HEK293 (cell line): ENCODE data around the gene FBXL4.

ENCODE experiments used
- CTCF ChIA-PET: fragments of 350-600 bp; formaldehyde crosslinking; extraction: SDS; loops from one replicate; lab custom pipeline; 2021; ENCODE audit warnings: antibody characterized with exemption; lab: Yijun Ruan, JAX
- POLR2A ChIA-PET: fragments of 300-600 bp; formaldehyde crosslinking; extraction: SDS; loops from one replicate; lab custom pipeline; 2020; ENCODE audit warnings: antibody characterized with exemption, inconsistent platforms; lab: Yijun Ruan, JAX
- H3K27ac ChIP-seq: fragments of 200-500 bp; sonication (Bioruptor generic); 2 replicates; pipeline ENCODE4 v1.5.1; 2014; ENCODE audit warnings: low read depth, low read length, control low read depth, inconsistent platforms; ENCODE audit errors: extremely low read depth
- H3K36me3 ChIP-seq, 2 experiments: fragments of 200-500 bp in 1 of 2; sonication (Bioruptor generic) in 1 of 2; 1 replicate in 1 of 2; 2 replicates in 1 of 2; pipeline ENCODE4 v1.5.1; 2014 to 2017; ENCODE audit warnings: inconsistent platforms in 2 of 2, low read length in 2 of 2; ENCODE audit not compliant: control insufficient read depth in 2 of 2, insufficient read depth in 1 of 2
- H3K4me1 ChIP-seq: fragments of 200-500 bp; sonication (Bioruptor generic); 2 replicates; pipeline ENCODE4 v1.5.1; 2014; ENCODE audit warnings: mild to moderate bottlenecking, low read length, inconsistent platforms; ENCODE audit not compliant: control insufficient read depth, insufficient read depth
- H3K4me3 ChIP-seq: 2 replicates; pipeline ENCODE4 v1.5.1; 2011; ENCODE audit warnings: low read depth, mild to moderate bottlenecking, control low read depth, low read length, moderate library complexity
- H3K9me3 ChIP-seq: fragments of 200-500 bp; sonication (Bioruptor generic); 2 replicates; pipeline ENCODE4 v1.5.1; 2014; ENCODE audit warnings: low read depth, low read length, inconsistent platforms; ENCODE audit not compliant: control insufficient read depth, insufficient read depth
- GLIS2 ChIP-seq: fragments of 450-650 bp; formaldehyde crosslinking; IDR thresholded peaks from 2 replicates; pipeline ENCODE4 v1.5.1; 2016; ENCODE audit warnings: missing biosample characterization, missing genetic modification characterization
- IKZF3 ChIP-seq: fragments of 450-650 bp; IDR thresholded peaks from 2 replicates; pipeline ENCODE4 v1.5.0; 2018; ENCODE audit warnings: missing biosample characterization, mild to moderate bottlenecking, missing genetic modification characterization, moderate library complexity
- KLF16 ChIP-seq: fragments of 450-650 bp; formaldehyde crosslinking; IDR thresholded peaks from 2 replicates; pipeline ENCODE4 v1.5.1; 2017; ENCODE audit warnings: missing biosample characterization, missing genetic modification characterization
- KLF7 ChIP-seq: fragments of 450-650 bp; formaldehyde crosslinking; IDR thresholded peaks from 2 replicates; pipeline ENCODE4 v1.5.1; 2016; ENCODE audit warnings: missing biosample characterization, missing genetic modification characterization, borderline replicate concordance
- SETDB1 ChIP-seq: IDR thresholded peaks from one replicate; pipeline ENCODE4 v1.6.1; 2017; ENCODE audit warnings: mild to moderate bottlenecking, low read length, moderate library complexity, mixed read lengths; ENCODE audit not compliant: insufficient read length
- TCF7L2 ChIP-seq: IDR thresholded peaks from 2 replicates; pipeline ENCODE4 v1.6.1; 2011; ENCODE audit warnings: low read depth, mild to moderate bottlenecking, inconsistent platforms, low read length, moderate library complexity, borderline replicate concordance
- YY1 ChIP-seq: fragments of 450-650 bp; formaldehyde crosslinking; IDR thresholded peaks from 2 replicates; pipeline ENCODE4 v1.5.1; 2018; ENCODE audit warnings: missing biosample characterization, missing genetic modification characterization
- ZFP37 ChIP-seq: fragments of 450-650 bp; formaldehyde crosslinking; IDR thresholded peaks from 2 replicates; pipeline ENCODE4 v1.5.1; 2016; ENCODE audit warnings: missing biosample characterization, missing genetic modification characterization
- ZNF114 ChIP-seq: fragments of 450-650 bp; formaldehyde crosslinking; IDR thresholded peaks from 2 replicates; pipeline ENCODE4 v1.5.0; 2017; ENCODE audit warnings: missing biosample characterization, missing genetic modification characterization
- ZNF121 ChIP-seq: fragments of 450-650 bp; formaldehyde crosslinking; IDR thresholded peaks from 2 replicates; pipeline ENCODE4 v1.5.1; 2016; ENCODE audit warnings: missing biosample characterization, missing genetic modification characterization
- ZNF155 ChIP-seq: fragments of 450-650 bp; formaldehyde crosslinking; IDR thresholded peaks from 2 replicates; pipeline ENCODE4 v1.5.1; 2016; ENCODE audit warnings: missing biosample characterization, missing genetic modification characterization
- ZNF19 ChIP-seq: fragments of 450-650 bp; formaldehyde crosslinking; IDR thresholded peaks from 2 replicates; pipeline ENCODE4; 2016; ENCODE audit warnings: missing biosample characterization, missing genetic modification characterization, low read depth
- ZNF211 ChIP-seq: fragments of 450-650 bp; formaldehyde crosslinking; IDR thresholded peaks from 2 replicates; pipeline ENCODE4 v1.5.1; 2016; ENCODE audit warnings: low read depth, missing biosample characterization, missing genetic modification characterization
- ZNF354C ChIP-seq: fragments of 450-650 bp; formaldehyde crosslinking; IDR thresholded peaks from 2 replicates; pipeline ENCODE4 v1.5.1; 2016; ENCODE audit warnings: missing biosample characterization, missing genetic modification characterization, low read depth, borderline replicate concordance
- ZNF404 ChIP-seq: fragments of 450-650 bp; formaldehyde crosslinking; IDR thresholded peaks from 2 replicates; pipeline ENCODE4 v1.5.1; 2017; ENCODE audit warnings: missing biosample characterization, missing genetic modification characterization
- ZNF423 ChIP-seq: fragments of 450-650 bp; formaldehyde crosslinking; IDR thresholded peaks from 2 replicates; pipeline ENCODE4 v1.5.1; 2016; ENCODE audit warnings: missing biosample characterization, missing genetic modification characterization
- ZNF473 ChIP-seq: fragments of 450-650 bp; formaldehyde crosslinking; IDR thresholded peaks from 2 replicates; pipeline ENCODE4 v1.5.1; 2017; ENCODE audit warnings: missing biosample characterization, missing genetic modification characterization
- ZNF548 ChIP-seq: fragments of 450-650 bp; formaldehyde crosslinking; IDR thresholded peaks from 2 replicates; pipeline ENCODE4 v1.5.1; 2016; ENCODE audit warnings: missing biosample characterization, missing genetic modification characterization
- ZNF596 ChIP-seq: fragments of 450-650 bp; IDR thresholded peaks from 2 replicates; pipeline ENCODE4 v1.5.0; 2018; ENCODE audit warnings: missing biosample characterization, mild to moderate bottlenecking, missing genetic modification characterization, moderate library complexity
- ZNF600 ChIP-seq: fragments of 450-650 bp; formaldehyde crosslinking; IDR thresholded peaks from 2 replicates; pipeline ENCODE4 v1.5.1; 2016; ENCODE audit warnings: missing biosample characterization, missing genetic modification characterization
- ZNF624 ChIP-seq: fragments of 450-650 bp; formaldehyde crosslinking; IDR thresholded peaks from 2 replicates; pipeline ENCODE4 v1.5.1; 2017; ENCODE audit warnings: missing biosample characterization, missing genetic modification characterization
- ZNF776 ChIP-seq: fragments of 450-650 bp; formaldehyde crosslinking; IDR thresholded peaks from 2 replicates; pipeline ENCODE4 v1.5.0; 2017; ENCODE audit warnings: missing biosample characterization, missing genetic modification characterization, borderline replicate concordance
- ZNF785 ChIP-seq: fragments of 450-650 bp; formaldehyde crosslinking; IDR thresholded peaks from 2 replicates; pipeline ENCODE4 v1.5.1; 2016; ENCODE audit warnings: missing biosample characterization, missing genetic modification characterization
- ZNF792 ChIP-seq: fragments of 450-650 bp; formaldehyde crosslinking; IDR thresholded peaks from 2 replicates; pipeline ENCODE4 v1.5.1; 2016; ENCODE audit warnings: missing biosample characterization, missing genetic modification characterization
- TF ChIP-seq, protein P1 (sequence below): fragments of 450-650 bp; formaldehyde crosslinking; IDR thresholded peaks from 2 replicates; pipeline ENCODE4; 2016; ENCODE audit warnings: missing biosample characterization, missing genetic modification characterization
- TF ChIP-seq, protein P2 (sequence below): fragments of 450-650 bp; formaldehyde crosslinking; IDR thresholded peaks from 2 replicates; pipeline ENCODE4 v1.5.1; 2016; ENCODE audit warnings: missing biosample characterization, missing genetic modification characterization
- TF ChIP-seq, protein P3 (sequence below): fragments of 450-650 bp; formaldehyde crosslinking; IDR thresholded peaks from 2 replicates; pipeline ENCODE4 v1.5.0; 2017; ENCODE audit warnings: missing biosample characterization, missing genetic modification characterization, borderline replicate concordance

FBXL4 gene

DNA sequence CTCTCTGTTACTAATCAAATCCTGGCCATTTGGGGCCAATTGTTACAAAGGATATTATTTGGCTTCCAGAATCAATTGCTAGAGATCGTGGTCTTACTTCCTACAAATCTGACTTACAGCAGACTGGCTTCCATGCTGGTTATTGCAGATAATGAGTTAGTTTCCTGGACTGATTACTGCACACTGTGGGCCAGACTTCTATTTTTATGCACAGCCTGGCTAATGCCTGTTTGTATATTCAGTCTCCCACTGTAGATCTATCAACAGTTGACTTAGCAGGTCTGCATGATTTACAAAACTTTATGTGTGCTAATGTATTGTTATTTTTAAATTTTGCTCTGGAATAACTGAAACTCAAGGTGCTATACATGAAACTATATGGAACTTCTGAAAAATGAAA, 25.8 kb upstream of the FBXL4 start:
- TF ChIP-seq GLIS2 (no peak), SETDB1 (peak; percentile 21)
- Histone ChIP-seq H3K4me1 (no peaks in the 10 kb centered on the region), H3K36me3 (no peaks in the 10 kb centered on the region), H3K4me3 (no peak overlapping the region), H3K9me3 (no peaks in the 10 kb centered on the region), H3K27ac (no peak overlapping the region)
- ChIA-PET CTCF (interaction anchor here (0.6 kb wide), 1 partner anchor 115 kb away, joined by 3 read pairs; no protein-coding TSS in a partner anchor), POLR2A (interaction anchor here (0.5 kb wide), 1 partner anchor 420 kb away, joined by 3 read pairs; the partner anchor contains the start of gene COQ3)

DNA sequence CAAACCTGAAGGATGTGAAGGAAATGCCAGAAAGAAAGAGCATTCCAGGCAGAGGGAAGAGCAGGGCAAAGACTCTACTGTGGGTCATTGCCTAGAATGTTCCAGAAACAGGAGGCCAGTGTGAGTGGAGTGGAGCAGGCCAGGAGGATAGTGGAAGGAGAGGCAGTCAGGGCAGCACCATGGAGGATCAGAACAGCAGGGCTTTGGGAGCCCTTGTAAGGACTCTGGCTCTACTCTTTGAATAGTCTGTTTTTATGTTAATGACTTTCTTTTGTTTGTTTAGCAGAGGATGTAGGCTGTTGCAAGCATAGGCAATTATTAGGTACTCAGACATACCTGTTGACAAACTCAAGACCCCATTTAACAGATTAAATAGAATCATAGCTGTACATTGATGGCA, 23.6 kb upstream of the FBXL4 start:
- CTCF ChIA-PET, result no interaction called here
- POLR2A ChIA-PET, result no interaction called here
- no peak overlapping the region for H3K4me3 ChIP-seq
- H3K36me3 ChIP-seq, result no peaks in the 10 kb centered on the region
- H3K9me3 ChIP-seq, result no peaks in the 10 kb centered on the region
- H3K27ac ChIP-seq, result no peak overlapping the region
- TF ChIP-seq ZNF600 (tag by site-specific recombination) (no peak), ZNF19 (tag by site-specific recombination) (no peak), YY1 (no peak), ZNF785 (tag by site-specific recombination) (no peak), ZFP37 (tag by site-specific recombination) (no peak), ZNF792 (no peak), ZNF548 (no peak), ZNF114 (tag by site-specific recombination) (no peak), ZNF121 (no peak), ZNF776 (tag by site-specific recombination) (no peak), ZNF423 (tag by site-specific recombination) (no peak), KLF16 (no peak), IKZF3 (tag by site-specific recombination) (no peak)
- TF ChIP-seq, protein P1, sequence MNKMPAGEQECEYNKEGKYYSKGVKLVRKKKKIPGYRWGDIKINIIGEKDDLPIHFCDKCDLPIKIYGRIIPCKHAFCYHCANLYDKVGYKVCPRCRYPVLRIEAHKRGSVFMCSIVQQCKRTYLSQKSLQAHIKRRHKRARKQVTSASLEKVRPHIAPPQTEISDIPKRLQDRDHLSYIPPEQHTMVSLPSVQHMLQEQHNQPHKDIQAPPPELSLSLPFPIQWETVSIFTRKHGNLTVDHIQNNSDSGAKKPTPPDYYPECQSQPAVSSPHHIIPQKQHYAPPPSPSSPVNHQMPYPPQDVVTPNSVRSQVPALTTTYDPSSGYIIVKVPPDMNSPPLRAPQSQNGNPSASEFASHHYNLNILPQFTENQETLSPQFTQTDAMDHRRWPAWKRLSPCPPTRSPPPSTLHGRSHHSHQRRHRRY (tag by site-specific recombination), result no peak
- TF ChIP-seq, protein P2, sequence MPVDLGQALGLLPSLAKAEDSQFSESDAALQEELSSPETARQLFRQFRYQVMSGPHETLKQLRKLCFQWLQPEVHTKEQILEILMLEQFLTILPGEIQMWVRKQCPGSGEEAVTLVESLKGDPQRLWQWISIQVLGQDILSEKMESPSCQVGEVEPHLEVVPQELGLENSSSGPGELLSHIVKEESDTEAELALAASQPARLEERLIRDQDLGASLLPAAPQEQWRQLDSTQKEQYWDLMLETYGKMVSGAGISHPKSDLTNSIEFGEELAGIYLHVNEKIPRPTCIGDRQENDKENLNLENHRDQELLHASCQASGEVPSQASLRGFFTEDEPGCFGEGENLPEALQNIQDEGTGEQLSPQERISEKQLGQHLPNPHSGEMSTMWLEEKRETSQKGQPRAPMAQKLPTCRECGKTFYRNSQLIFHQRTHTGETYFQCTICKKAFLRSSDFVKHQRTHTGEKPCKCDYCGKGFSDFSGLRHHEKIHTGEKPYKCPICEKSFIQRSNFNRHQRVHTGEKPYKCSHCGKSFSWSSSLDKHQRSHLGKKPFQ (tag by site-specific recombination), result no peak
- TF ChIP-seq, protein P3, sequence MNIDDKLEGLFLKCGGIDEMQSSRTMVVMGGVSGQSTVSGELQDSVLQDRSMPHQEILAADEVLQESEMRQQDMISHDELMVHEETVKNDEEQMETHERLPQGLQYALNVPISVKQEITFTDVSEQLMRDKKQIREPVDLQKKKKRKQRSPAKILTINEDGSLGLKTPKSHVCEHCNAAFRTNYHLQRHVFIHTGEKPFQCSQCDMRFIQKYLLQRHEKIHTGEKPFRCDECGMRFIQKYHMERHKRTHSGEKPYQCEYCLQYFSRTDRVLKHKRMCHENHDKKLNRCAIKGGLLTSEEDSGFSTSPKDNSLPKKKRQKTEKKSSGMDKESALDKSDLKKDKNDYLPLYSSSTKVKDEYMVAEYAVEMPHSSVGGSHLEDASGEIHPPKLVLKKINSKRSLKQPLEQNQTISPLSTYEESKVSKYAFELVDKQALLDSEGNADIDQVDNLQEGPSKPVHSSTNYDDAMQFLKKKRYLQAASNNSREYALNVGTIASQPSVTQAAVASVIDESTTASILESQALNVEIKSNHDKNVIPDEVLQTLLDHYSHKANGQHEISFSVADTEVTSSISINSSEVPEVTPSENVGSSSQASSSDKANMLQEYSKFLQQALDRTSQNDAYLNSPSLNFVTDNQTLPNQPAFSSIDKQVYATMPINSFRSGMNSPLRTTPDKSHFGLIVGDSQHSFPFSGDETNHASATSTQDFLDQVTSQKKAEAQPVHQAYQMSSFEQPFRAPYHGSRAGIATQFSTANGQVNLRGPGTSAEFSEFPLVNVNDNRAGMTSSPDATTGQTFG, result no peak
- H3K4me1 ChIP-seq, result no peaks in the 10 kb centered on the region

DNA sequence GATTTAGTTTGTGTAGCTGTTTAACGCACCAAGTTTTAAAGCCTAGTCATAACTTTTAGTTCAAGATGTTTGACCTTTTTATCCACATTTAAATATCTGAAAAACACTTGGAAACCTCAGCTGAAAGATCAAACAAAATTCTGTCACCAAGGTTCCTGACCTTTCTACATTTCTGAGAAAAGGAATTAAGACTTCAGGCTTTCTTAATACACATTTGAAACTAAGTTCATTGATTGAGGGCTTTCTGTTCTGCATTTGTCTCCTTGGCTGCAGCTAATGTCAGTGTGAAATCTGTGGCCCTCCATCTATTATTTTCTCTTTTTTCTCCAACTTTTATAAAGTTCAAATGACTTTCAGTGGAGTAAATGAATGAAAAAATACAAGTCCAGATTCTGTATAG, 22.7 kb upstream of the FBXL4 start:
- Histone ChIP-seq H3K36me3 (no peaks in the 10 kb centered on the region), H3K4me3 (no peak overlapping the region), H3K9me3 (no peaks in the 10 kb centered on the region), H3K27ac (no peak overlapping the region), H3K4me1 (no peaks in the 10 kb centered on the region)
- ChIA-PET CTCF (no interaction called here), POLR2A (no interaction called here)
- TF ChIP-seq TCF7L2 (no peak), ZNF155 (no peak), ZNF473 (no peak), ZNF624 (tag by site-specific recombination) (no peak), ZNF211 (tag by site-specific recombination) (no peak), ZNF354C (no peak), ZNF596 (tag by site-specific recombination) (no peak), KLF7 (tag by site-specific recombination) (no peak), ZNF404 (tag by site-specific recombination) (no peak)
